Measurements from ENCODE around the gene UNC119B.

DNA sequence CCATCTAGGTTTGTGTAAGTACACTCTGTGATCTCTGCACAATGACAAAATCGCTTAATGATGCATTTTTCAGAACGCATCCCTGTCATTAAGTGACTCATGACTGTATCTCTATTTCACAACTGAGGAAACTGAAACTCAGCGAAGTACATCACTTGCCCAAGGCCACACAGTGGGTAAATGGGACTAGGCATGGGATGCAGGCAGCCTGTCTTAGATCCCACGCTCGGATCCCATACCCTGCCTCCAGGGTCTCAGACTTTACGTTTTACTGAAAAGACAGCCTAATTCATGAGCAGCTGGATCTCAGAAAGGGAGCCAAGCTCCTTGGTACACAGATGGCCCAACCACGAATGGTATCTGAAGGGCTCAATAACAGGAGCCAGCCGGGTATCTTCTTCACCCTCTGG lies 25.7 kb upstream of the UNC119B start:
- TF ChIP-seq, protein P1, sequence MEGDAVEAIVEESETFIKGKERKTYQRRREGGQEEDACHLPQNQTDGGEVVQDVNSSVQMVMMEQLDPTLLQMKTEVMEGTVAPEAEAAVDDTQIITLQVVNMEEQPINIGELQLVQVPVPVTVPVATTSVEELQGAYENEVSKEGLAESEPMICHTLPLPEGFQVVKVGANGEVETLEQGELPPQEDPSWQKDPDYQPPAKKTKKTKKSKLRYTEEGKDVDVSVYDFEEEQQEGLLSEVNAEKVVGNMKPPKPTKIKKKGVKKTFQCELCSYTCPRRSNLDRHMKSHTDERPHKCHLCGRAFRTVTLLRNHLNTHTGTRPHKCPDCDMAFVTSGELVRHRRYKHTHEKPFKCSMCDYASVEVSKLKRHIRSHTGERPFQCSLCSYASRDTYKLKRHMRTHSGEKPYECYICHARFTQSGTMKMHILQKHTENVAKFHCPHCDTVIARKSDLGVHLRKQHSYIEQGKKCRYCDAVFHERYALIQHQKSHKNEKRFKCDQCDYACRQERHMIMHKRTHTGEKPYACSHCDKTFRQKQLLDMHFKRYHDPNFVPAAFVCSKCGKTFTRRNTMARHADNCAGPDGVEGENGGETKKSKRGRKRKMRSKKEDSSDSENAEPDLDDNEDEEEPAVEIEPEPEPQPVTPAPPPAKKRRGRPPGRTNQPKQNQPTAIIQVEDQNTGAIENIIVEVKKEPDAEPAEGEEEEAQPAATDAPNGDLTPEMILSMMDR (IDR thresholded peaks at IDR 0.05): no peak
- TF ChIP-seq POLR2A (IDR thresholded peaks at IDR 0.05): no peak
